ENCODE measurements around the gene SLC2A5. TPM values are rescaled to one million over a fixed set of nuclear protein-coding genes. Genes with fewer than 3 reads are reported as not detected.

SLC2A5 gene
- total RNA-seq, 1 experiment from 2014 or later = 0.70 TPM

GRCh38 chr1:9085306-9085940, 16.0 kb upstream of the SLC2A5 start:
- no peak for DNase-seq
- Histone ChIP-seq H3K4me1 (peaks cover 23% of the 10 kb centered on the region), H3K36me3 (ENCODE audit: control insufficient read depth, insufficient read depth, low read length) (no peaks in the 10 kb centered on the region), H3K27me3 (replicated peaks; ENCODE audit: control insufficient read depth, insufficient read depth, low read length) (no peaks in the 10 kb centered on the region), H3K9me3 (no peaks in the 10 kb centered on the region), H3K4me3 (ENCODE audit: low read depth, low read length) (no peak overlapping the region)
- intact Hi-C loops (cut with micrococcal nuclease; ENCODE audit: unreplicated experiment) = no loop called here
- Mint-ChIP-seq H3K27ac (ENCODE audit: unreplicated experiment) (peak overlapping the region; percentile 71), H3K4me3 (ENCODE audit: unreplicated experiment) (no peak overlapping the region), H3K27me3 (ENCODE audit: insufficient read depth, unreplicated experiment) (no peaks in the 10 kb centered on the region), H3K36me3 (ENCODE audit: insufficient read depth, unreplicated experiment) (no peaks in the 10 kb centered on the region), H3K4me1 (ENCODE audit: low read depth, unreplicated experiment) (peaks cover 12% of the 10 kb centered on the region), H3K9me3 (ENCODE audit: unreplicated experiment) (peaks cover 10% of the 10 kb centered on the region)
- POLR2A ChIA-PET = interaction anchor here (0.5 kb wide), 1 partner anchor 156 kb away, joined by 4 read pairs; no protein-coding TSS in a partner anchor
- CTCF ChIA-PET = interaction anchor here (0.6 kb wide), 1 partner anchor 126 kb away, joined by 9 read pairs; no protein-coding TSS in a partner anchor
- BruUV-seq (replicated peaks) = no TSS peak
- TF ChIP-seq, protein P1, sequence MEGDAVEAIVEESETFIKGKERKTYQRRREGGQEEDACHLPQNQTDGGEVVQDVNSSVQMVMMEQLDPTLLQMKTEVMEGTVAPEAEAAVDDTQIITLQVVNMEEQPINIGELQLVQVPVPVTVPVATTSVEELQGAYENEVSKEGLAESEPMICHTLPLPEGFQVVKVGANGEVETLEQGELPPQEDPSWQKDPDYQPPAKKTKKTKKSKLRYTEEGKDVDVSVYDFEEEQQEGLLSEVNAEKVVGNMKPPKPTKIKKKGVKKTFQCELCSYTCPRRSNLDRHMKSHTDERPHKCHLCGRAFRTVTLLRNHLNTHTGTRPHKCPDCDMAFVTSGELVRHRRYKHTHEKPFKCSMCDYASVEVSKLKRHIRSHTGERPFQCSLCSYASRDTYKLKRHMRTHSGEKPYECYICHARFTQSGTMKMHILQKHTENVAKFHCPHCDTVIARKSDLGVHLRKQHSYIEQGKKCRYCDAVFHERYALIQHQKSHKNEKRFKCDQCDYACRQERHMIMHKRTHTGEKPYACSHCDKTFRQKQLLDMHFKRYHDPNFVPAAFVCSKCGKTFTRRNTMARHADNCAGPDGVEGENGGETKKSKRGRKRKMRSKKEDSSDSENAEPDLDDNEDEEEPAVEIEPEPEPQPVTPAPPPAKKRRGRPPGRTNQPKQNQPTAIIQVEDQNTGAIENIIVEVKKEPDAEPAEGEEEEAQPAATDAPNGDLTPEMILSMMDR (IDR thresholded peaks at IDR 0.05; ENCODE audit: insufficient read depth in 1 of 2, low read depth in 1 of 2, low read length in 1 of 2, severe bottlenecking in 1 of 2, unreplicated experiment in 1 of 2) = no peak

GRCh38 chr1:9084906-9085305, 15.5 kb upstream of the SLC2A5 start:
- ChIA-PET POLR2A (no interaction called here), CTCF (interaction anchor here (0.6 kb wide), 1 partner anchor 126 kb away, joined by 9 read pairs; no protein-coding TSS in a partner anchor)
- DNase-seq = no peak
- TF ChIP-seq, protein P1 (IDR thresholded peaks at IDR 0.05; ENCODE audit: insufficient read depth in 1 of 2, low read depth in 1 of 2, low read length in 1 of 2, severe bottlenecking in 1 of 2, unreplicated experiment in 1 of 2) = no peak
- H3K4me1 ChIP-seq = peaks cover 26% of the 10 kb centered on the region
- Mint-ChIP-seq H3K4me1 (ENCODE audit: low read depth, unreplicated experiment) (peaks cover 12% of the 10 kb centered on the region), H3K27me3 (ENCODE audit: insufficient read depth, unreplicated experiment) (no peaks in the 10 kb centered on the region), H3K27ac (ENCODE audit: unreplicated experiment) (peak overlapping the region; percentile 71), H3K36me3 (ENCODE audit: insufficient read depth, unreplicated experiment) (no peaks in the 10 kb centered on the region), H3K9me3 (ENCODE audit: unreplicated experiment) (peaks cover 10% of the 10 kb centered on the region), H3K4me3 (ENCODE audit: unreplicated experiment) (no peak overlapping the region)
- no peaks in the 10 kb centered on the region for H3K27me3 ChIP-seq (replicated peaks; ENCODE audit: control insufficient read depth, insufficient read depth, low read length)
- intact Hi-C loops (cut with micrococcal nuclease; ENCODE audit: unreplicated experiment) = no loop called here
- no peaks in the 10 kb centered on the region for H3K36me3 ChIP-seq (ENCODE audit: control insufficient read depth, insufficient read depth, low read length)
- H3K9me3 ChIP-seq = no peaks in the 10 kb centered on the region
- no peak overlapping the region for H3K4me3 ChIP-seq (ENCODE audit: low read depth, low read length)
- BruUV-seq (replicated peaks) = no TSS peak

- BruUV-seq (replicated peaks) = no TSS peak
These were observed 12.0 kb upstream of the SLC2A5 start for GRCh38 chr1:9081473-9081872.

More at GRCh38 chr1:9081473-9081872, 12.0 kb upstream of the SLC2A5 start:
- ChIA-PET CTCF (no interaction called here), POLR2A (no interaction called here)
- Histone ChIP-seq H3K4me3 (ENCODE audit: low read depth, low read length) (no peak overlapping the region), H3K27me3 (replicated peaks; ENCODE audit: control insufficient read depth, insufficient read depth, low read length) (no peaks in the 10 kb centered on the region), H3K9me3 (no peaks in the 10 kb centered on the region), H3K36me3 (ENCODE audit: control insufficient read depth, insufficient read depth, low read length) (no peaks in the 10 kb centered on the region), H3K4me1 (peaks cover 46% of the 10 kb centered on the region)
- no peaks in the 10 kb centered on the region for H3K27me3 Mint-ChIP-seq (ENCODE audit: insufficient read depth, unreplicated experiment)
- H3K36me3 Mint-ChIP-seq (ENCODE audit: insufficient read depth, unreplicated experiment) = no peaks in the 10 kb centered on the region
- no peaks in the 10 kb centered on the region for H3K9me3 Mint-ChIP-seq (ENCODE audit: unreplicated experiment)
- DNase-seq = no peak
- H3K4me3 Mint-ChIP-seq (ENCODE audit: unreplicated experiment) = no peak overlapping the region
- no peak overlapping the region for H3K27ac Mint-ChIP-seq (ENCODE audit: unreplicated experiment)
- H3K4me1 Mint-ChIP-seq (ENCODE audit: low read depth, unreplicated experiment) = peaks cover 18% of the 10 kb centered on the region
- intact Hi-C loops (cut with micrococcal nuclease; ENCODE audit: unreplicated experiment) = no loop called here
- TF ChIP-seq, protein P1 (IDR thresholded peaks at IDR 0.05; ENCODE audit: insufficient read depth in 1 of 2, low read depth in 1 of 2, low read length in 1 of 2, severe bottlenecking in 1 of 2, unreplicated experiment in 1 of 2) = no peak
